GM19397 (cell line): ENCODE data around the gene ATP7B.
"Not testable (repeated sequence)": the region's sequence is repeated elsewhere in the genome, so short reads cannot be mapped to it uniquely, and the experiment has no call there.

Experiments
- ATAC-seq: cut with Tn5 transposase; IDR thresholded peaks from one replicate; pipeline ENCODE4 v1.9.1; 2021; ENCODE audit warnings: mild to moderate bottlenecking, moderate library complexity; ENCODE audit not compliant: unreplicated experiment

The ATP7B gene

GRCh38 chr13:52006523-52007245 lies 4.6 kb downstream of the ATP7B start:
- no peak for ATAC-seq

GRCh38 chr13:52005841-52006522 lies 5.3 kb downstream of the ATP7B start:
- no peak for ATAC-seq

- no peak for ATAC-seq
Measured at GRCh38 chr13:52004511-52005170, 6.6 kb downstream of the ATP7B start.

GRCh38 chr13:52003541-52003940 lies 7.7 kb downstream of the ATP7B start:
- no peak for ATAC-seq

- no peak for ATAC-seq
Measured at GRCh38 chr13:52002361-52002760, 8.9 kb downstream of the ATP7B start.

GRCh38 chr13:52001120-52001731 lies 10.0 kb downstream of the ATP7B start:
- no peak for ATAC-seq

- ATAC-seq: no peak
Measured at GRCh38 chr13:51999921-52000320, 11.3 kb downstream of the ATP7B start.

GRCh38 chr13:51999510-51999911 lies 11.7 kb downstream of the ATP7B start:
- no peak for ATAC-seq

GRCh38 chr13:51998723-51999509 lies 12.3 kb downstream of the ATP7B start:
- no peak for ATAC-seq

GRCh38 chr13:51997641-51998330 lies 13.5 kb downstream of the ATP7B start:
- ATAC-seq: no peak

- no peak for ATAC-seq
Measured at GRCh38 chr13:51997186-51997585, 14.1 kb downstream of the ATP7B start.

GRCh38 chr13:51996641-51997040 lies 14.6 kb downstream of the ATP7B start:
- no peak for ATAC-seq

- ATAC-seq: no peak
Measured at GRCh38 chr13:51995677-51996551, 15.3 kb downstream of the ATP7B start.

GRCh38 chr13:51993713-51994112 lies 17.5 kb downstream of the ATP7B start:
- no peak for ATAC-seq

GRCh38 chr13:51988988-51989618 lies 22.1 kb downstream of the ATP7B start:
- no peak for ATAC-seq

GRCh38 chr13:51984904-51985303 lies 26.3 kb downstream of the ATP7B start:
- ATAC-seq: not testable (repeated sequence)

- not testable (repeated sequence) for ATAC-seq
Measured at GRCh38 chr13:51983292-51983691, 28.0 kb downstream of the ATP7B start.

- no peak for ATAC-seq
Measured at GRCh38 chr13:51981355-51981754, 29.9 kb downstream of the ATP7B start.

- ATAC-seq: no peak
Measured at GRCh38 chr13:51980908-51981307, 30.3 kb downstream of the ATP7B start.
